HG03196 (cell line): ENCODE data around the gene AKNAD1.
"Not testable (repeated sequence)": the region's sequence is repeated elsewhere in the genome, so short reads cannot be mapped to it uniquely, and the experiment has no call there.

Experiments
- ATAC-seq: cut with Tn5 transposase; IDR thresholded peaks from one replicate; pipeline ENCODE4 v1.9.1; 2021; ENCODE audit not compliant: unreplicated experiment

Gene AKNAD1

GRCh38 chr1:108856994-108857393 is at the start of gene AKNAD1:
TSS of gene AKNAD1 (minus strand) at chr1:108857094. CDS start at chr1:108852664, 4,430 bp downstream.
- no peak for ATAC-seq

GRCh38 chr1:108901106-108901505 is 44.2 kb upstream of the AKNAD1 start:
- ATAC-seq: no peak

- ATAC-seq: no peak
Measured at GRCh38 chr1:108897865-108898720, 41.2 kb upstream of the AKNAD1 start.

GRCh38 chr1:108896146-108897145 is 39.6 kb upstream of the AKNAD1 start:
- no peak for ATAC-seq

GRCh38 chr1:108893141-108893530 is 36.2 kb upstream of the AKNAD1 start:
- no peak for ATAC-seq

GRCh38 chr1:108892356-108893140 is 35.7 kb upstream of the AKNAD1 start:
- no peak for ATAC-seq

- no peak for ATAC-seq
Measured at GRCh38 chr1:108889706-108890384, 33.0 kb upstream of the AKNAD1 start.

GRCh38 chr1:108889006-108889645 is 32.2 kb upstream of the AKNAD1 start:
- not testable (repeated sequence) for ATAC-seq

- ATAC-seq: no peak
Measured at GRCh38 chr1:108886292-108886691, 29.4 kb upstream of the AKNAD1 start.

- no peak for ATAC-seq
Measured at GRCh38 chr1:108884968-108885367, 28.1 kb upstream of the AKNAD1 start.

GRCh38 chr1:108882837-108883236 is 25.9 kb upstream of the AKNAD1 start:
- no peak for ATAC-seq

GRCh38 chr1:108881369-108881768 is 24.5 kb upstream of the AKNAD1 start:
- ATAC-seq: no peak

- no peak for ATAC-seq
Measured at GRCh38 chr1:108880850-108881249, 24.0 kb upstream of the AKNAD1 start.

- ATAC-seq: no peak
Measured at GRCh38 chr1:108878678-108879077, 21.8 kb upstream of the AKNAD1 start.

- no peak for ATAC-seq
Measured at GRCh38 chr1:108878160-108878469, 21.2 kb upstream of the AKNAD1 start.

- ATAC-seq: no peak
Measured at GRCh38 chr1:108877348-108878159, 20.7 kb upstream of the AKNAD1 start.

GRCh38 chr1:108871050-108871724 is 14.3 kb upstream of the AKNAD1 start:
- ATAC-seq: no peak

- ATAC-seq: no peak
Measured at GRCh38 chr1:108865316-108865910, 8.5 kb upstream of the AKNAD1 start.
